ENCODE data around the gene MYLK4.

DNA sequence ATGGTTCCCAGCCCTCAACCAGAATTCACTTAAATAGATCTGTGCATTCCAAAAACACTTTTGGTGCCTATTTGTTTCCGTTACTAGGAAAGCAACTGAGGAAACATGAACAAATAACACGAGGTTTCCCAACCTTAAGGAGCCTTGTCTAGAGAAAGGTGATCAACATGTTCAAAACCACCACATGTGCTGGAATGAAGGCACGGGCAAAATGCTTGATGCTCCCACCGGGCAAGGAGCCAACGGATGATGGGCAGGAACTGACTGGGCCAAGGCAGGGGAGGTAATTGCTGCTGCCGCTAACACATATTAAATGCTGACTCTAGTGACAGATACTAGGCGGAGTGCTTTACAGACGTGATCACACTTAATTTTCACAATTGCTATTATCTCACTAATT lies 2.5 kb downstream of the MYLK4 start:
- TF ChIP-seq, protein P1, sequence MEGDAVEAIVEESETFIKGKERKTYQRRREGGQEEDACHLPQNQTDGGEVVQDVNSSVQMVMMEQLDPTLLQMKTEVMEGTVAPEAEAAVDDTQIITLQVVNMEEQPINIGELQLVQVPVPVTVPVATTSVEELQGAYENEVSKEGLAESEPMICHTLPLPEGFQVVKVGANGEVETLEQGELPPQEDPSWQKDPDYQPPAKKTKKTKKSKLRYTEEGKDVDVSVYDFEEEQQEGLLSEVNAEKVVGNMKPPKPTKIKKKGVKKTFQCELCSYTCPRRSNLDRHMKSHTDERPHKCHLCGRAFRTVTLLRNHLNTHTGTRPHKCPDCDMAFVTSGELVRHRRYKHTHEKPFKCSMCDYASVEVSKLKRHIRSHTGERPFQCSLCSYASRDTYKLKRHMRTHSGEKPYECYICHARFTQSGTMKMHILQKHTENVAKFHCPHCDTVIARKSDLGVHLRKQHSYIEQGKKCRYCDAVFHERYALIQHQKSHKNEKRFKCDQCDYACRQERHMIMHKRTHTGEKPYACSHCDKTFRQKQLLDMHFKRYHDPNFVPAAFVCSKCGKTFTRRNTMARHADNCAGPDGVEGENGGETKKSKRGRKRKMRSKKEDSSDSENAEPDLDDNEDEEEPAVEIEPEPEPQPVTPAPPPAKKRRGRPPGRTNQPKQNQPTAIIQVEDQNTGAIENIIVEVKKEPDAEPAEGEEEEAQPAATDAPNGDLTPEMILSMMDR (IDR thresholded peaks at IDR 0.05; ENCODE audit: low read depth, low read length, poor library complexity, severe bottlenecking) = no peak
- no peak for TF ChIP-seq EZH2phosphoT487 (IDR thresholded peaks at IDR 0.05; ENCODE audit: borderline replicate concordance, low read length)
